Stimulated activated CD4-positive, alpha-beta T cell treated with anti-CD3 and anti-CD28 coated beads, TNF-alpha, amount 100 ng/mL, for 48 hours (primary cell): ENCODE data around the gene RERE.
"Not testable (repeated sequence)": the region's sequence is repeated elsewhere in the genome, so short reads cannot be mapped to it uniquely, and the experiment has no call there.

ENCODE experiments used
- DNase-seq, 3 donors: peaks; one replicate each; pipeline ENCODE4 v3.0.0-alpha.2; 2020; ENCODE audit warnings: low read depth in 3 of 3

RERE gene

DNA sequence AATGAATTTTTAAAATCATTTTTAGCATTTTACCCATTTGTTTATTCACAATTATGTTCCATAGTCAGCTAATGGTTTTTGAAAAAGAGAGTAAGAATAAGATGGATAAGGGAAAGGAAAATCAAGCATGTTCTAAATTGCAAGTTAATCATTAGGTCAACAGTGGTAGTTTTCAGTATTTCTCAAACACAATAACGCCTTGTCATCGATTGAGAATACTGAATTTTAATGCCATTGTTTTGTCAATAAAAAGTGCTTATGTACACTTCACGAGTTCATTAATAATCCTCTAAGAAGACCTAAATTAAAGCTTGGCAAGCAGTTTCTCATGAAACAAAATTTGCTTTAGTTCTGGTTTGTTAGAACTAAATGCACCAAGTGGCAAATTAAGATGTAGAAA is 100.3 kb downstream of the RERE start:
- no peak for DNase-seq

DNA sequence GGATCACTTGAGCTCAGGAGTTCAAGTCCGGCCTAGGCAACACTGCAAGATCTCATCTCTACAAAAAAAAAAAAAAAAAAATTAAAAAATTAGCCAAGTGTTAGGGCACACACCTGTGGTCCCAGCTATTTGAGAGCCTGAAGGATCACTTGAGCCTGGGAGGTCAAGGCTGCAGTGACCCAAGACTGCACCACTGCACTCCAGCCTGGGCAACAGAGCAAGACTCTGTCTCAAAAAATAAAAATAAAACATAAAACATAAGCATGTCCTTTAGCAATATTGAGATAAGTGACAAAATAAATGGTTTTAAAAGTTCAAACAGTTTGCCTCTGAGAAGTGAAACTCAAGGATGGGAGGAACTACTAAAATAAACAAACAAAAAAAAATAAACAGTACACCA is 101.2 kb downstream of the RERE start:
- no peak for DNase-seq

DNA sequence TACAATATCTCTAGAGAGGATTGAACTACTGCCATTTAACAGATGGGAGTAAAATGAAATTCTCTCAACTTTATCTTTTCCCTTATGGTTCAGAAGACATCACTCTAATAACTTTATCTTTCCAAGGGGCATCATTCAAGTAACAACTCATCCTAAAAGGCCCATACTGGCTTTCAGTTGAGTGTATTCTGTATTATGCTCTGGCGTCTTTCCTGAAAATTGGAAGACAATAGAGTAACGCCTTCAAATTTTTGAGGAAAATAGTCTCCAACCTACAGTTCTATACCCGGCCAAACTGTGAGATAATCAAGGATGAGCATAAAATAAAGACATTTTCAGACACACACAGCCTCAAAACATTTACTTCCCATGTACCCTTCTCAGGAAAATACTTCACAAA is 103.3 kb downstream of the RERE start:
- no peak for DNase-seq

DNA sequence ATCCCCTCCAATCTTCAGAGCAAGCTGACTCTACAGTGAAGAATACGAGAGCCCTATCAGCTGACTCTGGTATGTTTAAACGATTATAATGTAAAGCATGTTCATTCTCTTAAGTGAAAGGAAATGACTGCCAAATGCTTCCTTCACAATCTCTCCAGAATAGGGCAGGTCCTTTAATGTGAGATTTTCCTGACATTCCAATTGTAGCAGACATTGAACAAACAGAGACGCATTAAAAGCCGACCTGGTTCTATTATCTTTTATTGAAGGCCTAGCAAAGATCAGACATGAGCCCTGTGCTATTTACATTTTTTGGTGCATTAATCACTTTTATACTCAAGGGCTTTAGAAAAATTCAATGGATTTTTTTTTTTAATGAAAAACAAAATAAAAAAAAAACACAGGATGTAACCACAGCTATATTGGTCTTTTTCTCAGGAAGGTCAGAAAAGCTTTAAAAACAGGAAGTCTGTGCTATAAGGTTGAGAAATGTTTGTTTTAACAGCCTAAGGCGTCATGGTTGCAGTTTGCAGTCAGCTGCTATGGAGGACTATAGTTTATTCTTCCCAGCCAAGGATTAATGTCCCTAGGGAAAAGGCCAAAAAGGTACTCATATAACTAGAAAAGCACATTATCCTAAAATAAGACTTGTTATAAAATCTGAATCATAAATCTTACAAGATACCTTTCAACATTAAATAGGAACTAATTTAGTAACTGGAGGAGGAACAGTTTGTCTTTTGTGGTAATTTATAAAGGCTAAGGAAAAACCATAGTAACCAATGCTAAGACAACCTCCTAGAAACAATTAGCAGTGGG is 104.8 kb downstream of the RERE start:
- DNase-seq: no peak

DNA sequence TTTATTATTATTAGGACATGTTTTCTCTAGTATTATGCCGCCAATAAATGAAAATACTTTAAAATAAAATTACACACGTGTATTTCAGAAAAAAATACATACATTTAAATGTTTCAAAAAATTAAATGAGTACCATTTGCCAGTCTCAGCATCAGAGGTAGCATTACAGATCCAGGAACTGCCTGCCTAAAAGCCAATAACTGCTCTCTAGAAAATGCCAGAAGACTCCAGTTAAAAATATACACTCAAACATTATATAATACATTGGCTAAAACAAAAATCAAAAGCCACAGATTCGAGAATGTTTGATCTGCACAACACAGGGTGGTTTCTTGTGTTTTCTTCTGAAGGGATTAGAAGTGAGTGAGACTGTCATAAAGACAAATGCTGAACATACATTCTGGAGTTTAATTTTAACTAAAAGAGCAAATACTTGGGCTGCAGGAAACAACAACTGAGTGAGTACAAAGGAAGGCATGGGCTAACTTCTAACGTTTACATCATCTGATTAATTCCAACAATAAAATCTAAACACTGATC is 105.5 kb downstream of the RERE start:
- no peak for DNase-seq

DNA sequence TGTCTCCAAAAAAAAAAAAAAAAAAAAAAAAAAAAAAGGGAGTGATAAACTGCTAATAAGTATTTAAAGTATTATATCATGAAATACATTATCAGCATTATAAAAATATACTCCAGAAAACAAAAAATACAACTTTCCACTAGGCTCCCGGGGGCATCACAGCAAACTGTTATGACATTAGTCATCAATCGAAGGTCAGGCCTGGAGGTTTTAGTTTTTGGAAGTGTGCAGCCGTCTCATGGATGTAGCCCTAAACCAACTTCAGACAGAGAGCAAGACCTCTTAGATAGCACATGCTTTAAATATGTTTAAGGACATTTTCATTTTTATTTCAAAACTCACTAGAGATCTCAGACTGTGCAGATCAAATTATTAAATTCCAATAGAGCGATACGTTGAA is 106.3 kb downstream of the RERE start:
- DNase-seq: no peak

DNA sequence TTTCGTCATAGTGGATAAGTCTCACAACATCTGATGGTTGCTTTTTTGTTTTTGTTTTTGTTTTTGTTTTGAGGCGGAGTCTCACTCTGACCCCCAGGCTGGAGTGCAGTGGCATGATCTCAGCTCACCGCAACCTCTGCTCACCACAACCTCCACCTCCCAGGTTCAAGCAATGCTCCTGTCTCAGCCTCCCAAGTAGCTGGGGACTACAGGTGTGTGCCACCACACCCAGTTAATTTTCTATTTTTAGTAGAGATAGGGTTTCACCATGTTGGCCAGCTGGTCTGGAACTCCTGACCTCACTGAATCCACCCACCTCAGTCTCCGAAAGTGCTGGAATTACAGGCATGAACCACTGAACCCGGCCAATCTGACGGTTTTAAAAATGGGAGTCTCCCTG is 109.2 kb downstream of the RERE start:
- DNase-seq: no peak

DNA sequence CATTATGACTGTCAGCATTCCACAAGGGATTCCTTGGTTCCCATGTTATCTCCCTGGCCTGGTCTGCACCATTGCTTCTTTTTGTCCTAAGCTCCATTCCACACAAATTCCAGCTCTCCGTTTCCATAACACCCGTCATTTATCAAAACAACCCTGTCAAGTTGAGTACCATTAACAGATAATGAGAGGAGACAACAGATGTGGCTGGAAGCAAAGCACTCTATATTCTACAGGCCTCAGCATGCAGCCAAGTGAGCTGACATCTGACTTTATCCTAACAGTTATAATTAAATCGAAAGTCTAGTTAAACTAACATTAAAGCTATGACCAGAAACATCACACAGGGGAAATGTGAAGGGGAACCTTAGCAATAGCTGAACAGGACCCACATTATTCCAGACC is 110.4 kb downstream of the RERE start:
- DNase-seq: no peak

DNA sequence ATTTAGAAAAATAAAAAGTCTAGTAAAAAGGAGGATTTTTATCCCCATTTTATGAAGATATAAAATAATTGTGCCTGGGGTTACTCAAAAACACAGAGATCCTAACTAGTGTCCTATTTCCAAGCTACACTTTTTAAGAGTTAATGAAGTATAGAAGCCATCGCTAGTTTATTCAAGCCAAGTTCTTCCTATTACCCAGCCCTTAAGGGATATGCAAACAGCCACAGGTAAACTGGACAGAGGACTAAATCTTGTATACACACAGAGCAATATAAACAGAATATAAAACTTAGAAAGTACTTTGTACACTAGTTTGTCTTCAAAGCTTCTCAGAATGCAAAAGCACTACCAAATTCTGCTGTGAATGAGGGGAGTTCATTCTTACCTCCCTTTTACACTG is 111.1 kb downstream of the RERE start:
- no peak for DNase-seq

DNA sequence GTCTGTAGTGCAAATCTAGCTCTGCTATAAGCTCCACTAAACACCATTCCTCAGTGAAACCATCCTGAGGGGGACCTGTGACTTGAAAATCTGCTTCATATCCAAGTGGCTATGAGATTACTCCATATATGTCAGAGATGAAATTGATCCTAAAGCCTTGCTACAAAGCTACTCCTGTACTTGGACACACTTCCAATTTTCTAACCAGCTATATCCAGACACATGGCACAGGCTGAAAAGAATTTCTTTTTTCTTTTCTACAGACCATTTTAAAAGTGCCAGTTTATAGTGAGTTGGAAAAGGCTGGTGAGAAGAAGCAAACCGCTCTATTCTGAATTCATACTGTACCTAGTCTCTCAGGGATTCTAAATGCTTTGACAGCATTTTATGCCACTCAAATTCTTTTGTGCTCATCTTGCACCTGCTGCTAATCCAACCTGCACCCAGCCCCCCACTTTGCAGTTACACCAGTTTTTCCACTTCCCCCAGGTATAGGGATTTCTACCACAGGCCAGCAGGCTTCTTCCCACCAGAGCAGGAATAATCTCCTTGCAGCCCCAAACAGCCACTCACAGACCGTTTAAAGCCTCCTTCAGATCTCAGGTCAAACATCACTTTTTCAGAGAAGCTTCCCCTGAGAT is 112.5 kb downstream of the RERE start:
- no peak for DNase-seq

DNA sequence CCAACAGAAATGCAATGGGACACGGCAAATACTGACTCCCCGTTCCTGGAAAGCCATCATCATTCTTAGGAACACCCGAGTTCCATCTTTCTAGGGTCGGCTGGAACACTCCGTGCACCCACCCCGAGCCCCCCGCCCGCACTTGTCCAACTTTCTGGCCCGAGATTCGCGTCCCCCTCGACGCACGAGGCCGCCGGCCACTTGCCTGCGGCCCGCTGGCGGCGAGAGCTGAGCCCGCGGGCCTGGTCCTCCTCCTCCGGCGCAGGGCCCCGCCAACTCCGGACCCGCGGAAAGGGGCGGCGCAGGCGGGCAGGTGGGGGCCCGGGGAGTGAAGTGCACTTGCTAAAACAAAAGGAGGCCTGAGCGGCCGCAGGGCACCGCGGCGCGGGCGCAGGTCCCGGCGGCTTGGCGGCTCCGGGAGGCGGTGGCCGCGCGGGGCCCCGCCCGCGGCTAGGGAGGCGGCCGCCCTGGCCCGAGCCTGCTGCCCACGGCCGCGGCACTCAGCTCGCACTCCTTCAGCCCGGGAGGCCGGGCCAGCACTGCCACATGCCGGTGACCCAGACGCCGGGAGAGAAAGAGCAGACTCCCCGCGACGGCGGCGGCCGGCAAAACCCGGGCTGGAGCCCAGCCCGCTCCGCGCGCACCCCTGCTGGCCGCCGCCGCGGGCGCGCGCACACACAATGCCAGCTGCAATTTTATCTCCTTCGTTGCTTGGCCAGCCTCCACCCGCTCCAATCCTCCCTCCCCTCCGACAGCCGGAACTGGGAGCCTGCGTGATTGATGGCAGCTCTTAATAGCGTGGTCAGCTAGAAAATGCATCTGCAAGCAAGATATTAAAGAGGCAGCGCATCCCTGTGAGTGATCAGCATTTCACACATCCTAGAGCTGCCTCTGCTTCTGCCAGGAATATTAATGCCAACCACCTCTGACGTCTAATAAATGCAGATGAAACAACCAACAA is 114.3 kb downstream of the RERE start:
- peak; percentile 48 to 60 (median 54) for DNase-seq

DNA sequence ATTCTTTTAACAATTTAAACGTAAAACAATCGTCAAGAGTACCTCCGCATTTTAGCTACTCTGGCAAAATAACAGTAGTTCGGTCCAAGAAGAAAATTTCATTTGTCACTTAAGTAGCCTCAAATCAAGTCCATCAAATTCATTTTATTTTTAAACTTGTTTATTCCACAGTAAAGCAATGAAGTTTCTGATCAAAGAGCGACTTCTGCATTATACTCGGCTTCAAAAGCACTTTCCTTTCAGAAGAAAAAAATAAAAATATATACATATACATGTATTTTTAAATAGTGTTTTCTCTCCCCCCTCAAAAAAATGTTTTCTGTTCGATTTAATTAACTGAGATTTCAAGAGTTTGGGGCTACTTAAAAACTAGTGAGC is 115.0 kb downstream of the RERE start:
- no peak for DNase-seq

DNA sequence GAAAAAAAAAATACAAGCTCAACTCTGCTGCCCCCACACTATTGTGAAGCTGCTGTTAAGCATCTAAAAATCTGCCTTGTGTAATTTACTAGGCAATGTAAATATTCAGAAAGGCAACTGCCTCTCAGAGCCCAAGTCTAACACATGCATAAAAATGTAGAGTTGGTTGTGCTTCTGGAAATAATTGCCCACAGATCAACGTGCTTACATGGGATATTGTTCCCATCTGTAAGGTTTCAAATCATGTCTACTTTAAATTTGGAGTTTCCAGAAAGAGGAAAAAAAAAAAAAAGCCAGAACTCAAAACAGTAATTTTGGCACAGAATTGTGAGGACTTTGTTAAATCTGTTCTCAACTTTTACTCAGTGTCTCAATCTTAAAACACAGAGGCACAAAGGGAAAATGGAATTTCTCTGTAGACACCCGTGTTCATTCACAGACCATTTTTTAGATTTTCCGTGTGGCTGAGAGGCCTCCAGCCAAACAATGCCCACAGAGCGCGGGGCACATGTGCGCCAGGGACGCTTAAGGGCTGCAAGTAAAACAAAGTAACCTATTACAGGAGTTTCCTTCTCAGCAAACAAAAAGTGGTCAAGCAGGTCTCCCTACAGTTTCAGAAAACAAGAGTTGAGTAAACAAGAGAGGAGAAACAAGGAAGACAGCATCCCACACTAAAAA is 115.5 kb downstream of the RERE start:
- no peak for DNase-seq

DNA sequence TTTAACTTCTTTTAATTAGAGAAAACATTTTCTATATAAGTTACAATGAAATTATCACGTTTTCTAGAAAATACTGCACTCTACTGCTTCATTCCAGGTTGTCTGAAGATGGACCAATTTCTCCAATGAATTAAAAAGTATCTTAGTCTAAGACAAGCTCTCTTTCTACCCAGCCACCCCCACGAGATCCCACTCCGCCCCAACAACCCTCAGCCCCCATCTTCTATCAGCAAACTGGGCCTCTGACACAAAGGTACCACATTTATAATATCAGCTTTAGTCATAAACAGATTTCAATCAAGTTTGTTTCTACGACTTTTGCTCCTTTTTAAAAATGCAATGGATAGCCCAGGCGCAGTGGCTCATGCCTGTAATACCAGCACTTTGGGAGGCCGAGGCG is 117.8 kb downstream of the RERE start:
- no peak for DNase-seq

DNA sequence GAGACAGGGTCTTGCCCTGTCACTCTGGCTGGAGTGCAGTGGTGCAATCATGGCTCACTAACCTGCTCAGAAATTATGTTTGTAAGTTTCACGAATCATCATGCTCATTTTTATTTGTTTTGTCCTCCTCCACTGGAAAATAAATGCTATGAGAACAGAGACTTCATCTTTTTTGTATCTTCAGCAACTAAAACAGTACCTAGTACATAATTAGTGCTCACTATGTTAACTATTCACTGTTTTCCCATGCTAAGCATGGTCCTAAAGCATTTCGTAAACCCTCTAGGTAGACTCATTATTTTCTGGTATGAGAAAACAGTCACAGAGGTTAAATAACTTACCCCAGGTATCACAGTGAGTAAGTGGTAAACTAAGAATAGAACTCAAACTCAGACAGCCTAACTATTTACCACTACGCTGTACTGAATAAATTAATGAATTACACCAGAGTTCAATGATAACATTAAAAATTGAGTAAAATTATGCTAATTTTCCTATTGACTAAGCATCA is 118.4 kb downstream of the RERE start:
- DNase-seq: no peak

DNA sequence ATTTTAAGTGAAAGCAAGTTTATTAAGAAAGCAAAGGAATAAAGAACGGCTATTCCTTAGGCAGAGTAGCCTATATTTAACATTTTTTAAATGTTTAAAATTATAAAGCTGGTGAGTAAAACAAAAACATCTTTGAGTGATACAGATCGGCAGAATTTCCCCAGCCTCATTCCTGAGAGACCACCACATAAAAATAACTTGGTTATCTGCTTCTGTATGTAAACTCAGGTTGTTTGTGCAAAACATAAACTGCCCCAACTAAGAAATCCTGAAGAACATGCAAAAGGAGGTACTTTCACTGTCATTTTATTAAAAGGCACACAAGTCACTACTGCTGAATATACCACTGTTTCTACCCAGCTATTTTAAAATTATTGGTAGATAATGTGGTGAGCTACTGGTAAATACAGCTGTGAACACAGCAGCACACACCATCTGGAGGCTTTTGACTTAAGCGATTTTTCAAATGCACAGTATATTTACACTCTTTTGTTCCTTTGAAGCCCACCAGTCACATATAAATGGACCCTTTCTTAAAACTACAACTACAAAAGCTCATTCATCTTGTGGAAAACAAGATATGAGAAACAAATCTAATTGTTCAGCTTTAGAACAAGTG is 119.3 kb downstream of the RERE start:
- DNase-seq: no peak

DNA sequence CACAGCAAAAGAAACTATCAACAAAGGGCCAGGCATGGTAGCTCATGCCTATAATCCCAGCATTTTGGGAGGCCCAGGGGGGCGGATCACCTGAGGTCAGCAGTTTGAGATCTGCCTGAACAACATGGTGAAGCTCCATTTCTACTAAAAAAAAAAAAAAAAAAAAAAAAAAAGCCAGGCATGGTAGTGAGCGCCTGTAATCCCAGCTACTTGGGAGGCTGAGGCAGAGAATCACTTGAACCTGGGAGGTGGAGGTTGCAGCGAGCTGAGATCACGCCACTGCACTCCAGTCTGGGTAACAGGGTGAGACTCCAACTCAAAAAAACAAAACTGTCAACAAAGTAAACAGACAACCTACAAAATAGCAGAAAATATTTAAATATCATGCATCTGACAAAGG is 122.0 kb downstream of the RERE start:
- not testable (repeated sequence) for DNase-seq

DNA sequence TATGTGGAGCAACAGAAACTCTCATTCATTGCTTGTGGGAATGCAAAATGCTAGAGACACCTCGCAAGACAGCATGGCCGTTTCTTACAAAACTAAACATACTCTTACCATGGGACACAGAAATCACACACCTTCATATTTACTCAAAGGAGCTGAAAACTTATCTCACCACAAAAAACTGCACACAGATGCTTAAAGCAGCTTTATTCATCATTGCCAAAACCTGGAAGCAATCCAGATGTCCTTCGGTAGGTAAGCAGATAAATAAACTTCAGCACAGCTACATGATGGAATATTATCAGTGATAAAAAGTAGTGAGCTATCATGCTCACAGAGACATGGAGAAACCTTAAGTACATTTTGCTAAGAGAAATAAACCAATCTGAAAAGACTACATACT is 124.3 kb downstream of the RERE start:
- no peak for DNase-seq

DNA sequence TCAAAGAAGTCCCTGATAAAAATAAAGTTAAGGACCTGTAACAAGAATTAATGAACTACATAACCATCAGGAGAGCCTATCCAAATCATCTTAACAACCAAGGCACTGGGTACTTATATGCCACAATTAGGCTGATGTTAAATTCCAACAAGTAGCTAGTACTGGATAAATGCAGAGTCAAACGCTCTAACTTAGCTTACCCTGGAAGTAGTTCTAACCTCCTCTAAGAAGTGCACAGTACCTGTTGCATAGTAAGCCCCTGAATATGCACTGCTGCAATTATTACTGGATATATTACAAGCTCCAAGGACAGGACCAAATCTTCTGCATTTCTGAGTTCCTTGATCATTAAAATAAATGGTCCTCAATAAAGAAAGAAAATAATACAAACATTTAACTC is 125.8 kb downstream of the RERE start:
- DNase-seq: no peak

DNA sequence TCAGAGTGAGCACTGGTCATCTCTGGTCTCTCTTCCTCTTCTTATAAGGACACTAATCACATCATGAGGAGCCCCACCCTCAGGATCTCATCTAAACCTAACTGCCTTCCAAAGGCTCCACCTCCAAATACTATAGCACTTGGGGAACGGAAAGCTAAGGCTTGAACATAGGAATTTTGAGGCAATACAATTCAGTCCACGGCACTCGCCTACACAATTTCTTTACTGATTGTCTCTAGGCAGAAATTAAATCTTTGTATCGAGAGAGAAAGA is 127.3 kb downstream of the RERE start:
- DNase-seq: no peak
